ENCODE data around the gene TRIM46. TPM values are rescaled to one million over a fixed set of nuclear protein-coding genes. Genes with fewer than 3 reads are reported as not detected.
A peak's percentile ranks its signal among the peaks of the same experiment; 100 is the strongest.
"Not testable (repeated sequence)": the region's sequence is repeated elsewhere in the genome, so short reads cannot be mapped to it uniquely, and the experiment has no call there.

The TRIM46 gene
- total RNA-seq, 5 donors from 2014 or later (not counting 1 experiment from before 2014, with no cell fraction given): 5.1 to 12.2 (median 9.8) TPM

GRCh38 chr1:155220211-155220965, 46.7 kb downstream of the TRIM46 start:
- not testable (repeated sequence) for H3K4me3 Mint-ChIP-seq; H3K27ac ChIP-seq (ENCODE audit: low read length); H3K27me3 Mint-ChIP-seq; DNase-seq; H3K9me3 Mint-ChIP-seq; ATAC-seq (replicated peaks in 1 of 4); H3K36me3 Mint-ChIP-seq; H3K36me3 ChIP-seq (ENCODE audit: control insufficient read depth in 2 of 2, extremely low read depth in 1 of 2, insufficient read depth in 1 of 2, low read length in 1 of 2); H3K9me3 ChIP-seq; H3K4me3 ChIP-seq (ENCODE audit: control insufficient read depth in 1 of 2, extremely low read depth in 1 of 2, low read length in 1 of 2); H3K27me3 ChIP-seq (replicated peaks in 1 of 2; ENCODE audit: control insufficient read depth in 2 of 2, extremely low read depth in 1 of 2, insufficient read depth in 2 of 2, low read length in 1 of 2)
- no CpG with 5 or more reads among the region's 10 CpGs for WGBS (ENCODE audit: insufficient coverage)
- H3K4me1 Mint-ChIP-seq: peaks cover 12 to 27% (median 25%) of the 10 kb centered on the region in 3 donors
- H3K27ac Mint-ChIP-seq: peak overlapping the region; percentile 76 to 82
- peaks cover 7 to 16% of the 10 kb centered on the region in 2 experiments for H3K4me1 ChIP-seq (ENCODE audit: control insufficient read depth in 1 of 2, extremely low read depth in 1 of 2, insufficient read depth in 2 of 2, low read length in 2 of 2)
- CTCF ChIA-PET: interaction anchor here in 1 of 2 donors (1.5 kb wide), 1 partner anchor 13 kb away, joined by 3 read pairs; no protein-coding TSS in a partner anchor
- POLR2A ChIA-PET: interaction anchor here in 1 of 2 donors (0.6 kb wide), 1 partner anchor 39 kb away, joined by 6 read pairs; no protein-coding TSS in a partner anchor

- POLR2A ChIA-PET: no interaction called here
- H3K9me3 ChIP-seq: no peaks in the 10 kb centered on the region
- WGBS (ENCODE audit: insufficient coverage): 69% methylated on average over 3 of the region's 7 CpGs
- Mint-ChIP-seq H3K36me3 (no peaks in the 10 kb centered on the region), H3K27ac (no peak overlapping the region), H3K9me3 (no peaks in the 10 kb centered on the region), H3K4me3 (no peak overlapping the region), H3K4me1 (peaks cover 34 to 51% (median 45%) of the 10 kb centered on the region in 3 donors), H3K27me3 (no peaks in the 10 kb centered on the region)
- H3K27ac ChIP-seq (ENCODE audit: low read length): no peak overlapping the region
- ATAC-seq (replicated peaks in 1 of 4): no peak
- peaks cover 0 to 3% of the 10 kb centered on the region in 2 donors for H3K36me3 ChIP-seq (ENCODE audit: control insufficient read depth in 2 of 2, extremely low read depth in 1 of 2, insufficient read depth in 1 of 2, low read length in 1 of 2)
- H3K27me3 ChIP-seq (replicated peaks in 1 of 2; ENCODE audit: control insufficient read depth in 2 of 2, extremely low read depth in 1 of 2, insufficient read depth in 2 of 2, low read length in 1 of 2): no peaks in the 10 kb centered on the region
- H3K4me3 ChIP-seq (ENCODE audit: control insufficient read depth in 1 of 2, extremely low read depth in 1 of 2, low read length in 1 of 2): no peak overlapping the region
- CTCF ChIA-PET: interaction anchor here (0.6 to 1.4 kb wide), 2 partner anchors 15 to 50 kb away, joined by 3 read pairs; partner anchors contain the start of genes KRTCAP2 (in 1 of the 2) and THBS3 (in 1 of the 2)
- no peak for DNase-seq
- H3K4me1 ChIP-seq (ENCODE audit: control insufficient read depth in 1 of 2, extremely low read depth in 1 of 2, insufficient read depth in 2 of 2, low read length in 2 of 2): peaks cover 16 to 36% of the 10 kb centered on the region in 2 experiments
These were observed 49.4 kb downstream of the TRIM46 start for GRCh38 chr1:155223047-155223446.

GRCh38 chr1:155225404-155225759, 51.7 kb downstream of the TRIM46 start:
- H3K4me3 Mint-ChIP-seq; H3K27ac ChIP-seq (ENCODE audit: low read length): not testable (repeated sequence)
- POLR2A ChIA-PET: interaction anchor here in 1 of 2 donors (0.6 kb wide), 1 partner anchor 9 kb away, joined by 3 read pairs; no protein-coding TSS in a partner anchor

GRCh38 chr1:155226188-155226909, 52.7 kb downstream of the TRIM46 start:
- Histone ChIP-seq H3K27me3 (replicated peaks in 1 of 2; ENCODE audit: control insufficient read depth in 2 of 2, extremely low read depth in 1 of 2, insufficient read depth in 2 of 2, low read length in 1 of 2) (no peaks in the 10 kb centered on the region), H3K4me1 (ENCODE audit: control insufficient read depth in 1 of 2, extremely low read depth in 1 of 2, insufficient read depth in 2 of 2, low read length in 2 of 2) (peaks cover 9 to 24% of the 10 kb centered on the region in 2 experiments), H3K4me3 (ENCODE audit: control insufficient read depth in 1 of 2, extremely low read depth in 1 of 2, low read length in 1 of 2) (peak overlapping the region; percentile 66 to 81), H3K27ac (ENCODE audit: low read length) (peak overlapping the region; percentile 87), H3K9me3 (no peaks in the 10 kb centered on the region), H3K36me3 (ENCODE audit: control insufficient read depth in 2 of 2, extremely low read depth in 1 of 2, insufficient read depth in 1 of 2, low read length in 1 of 2) (peaks cover 0 to 3% of the 10 kb centered on the region in 2 donors)
- Mint-ChIP-seq H3K36me3 (no peaks in the 10 kb centered on the region), H3K4me1 (peaks cover 22 to 34% (median 31%) of the 10 kb centered on the region in 3 donors), H3K27ac (peak overlapping the region; percentile 87 to 95), H3K9me3 (no peaks in the 10 kb centered on the region), H3K4me3 (peak overlapping the region; percentile 85 to 93 (median 85)), H3K27me3 (no peaks in the 10 kb centered on the region)
- ATAC-seq (replicated peaks in 1 of 4): peak; percentile 48 to 56 (median 52)
- ChIA-PET CTCF (interaction anchor here (0.7 to 2.5 kb wide), 11 partner anchors 14 to 135 kb away, joined by 3 to 16 read pairs (median 3); partner anchors contain the start of genes KRTCAP2 (in 1 of the 2), MTX1 (in 1 of the 2) and THBS3 (in 1 of the 2)), POLR2A (interaction anchor here in 1 of 2 donors (0.6 kb wide), 1 partner anchor 10 kb away, joined by 3 read pairs; no protein-coding TSS in a partner anchor)
- peak; percentile 72 to 96 (median 85) for DNase-seq
- WGBS (ENCODE audit: insufficient coverage): 0% methylated on average over 6 of the region's 7 CpGs

More at GRCh38 chr1:155225404-155225759, 51.7 kb downstream of the TRIM46 start:
- ATAC-seq (replicated peaks in 1 of 4); H3K27me3 ChIP-seq (replicated peaks in 1 of 2; ENCODE audit: control insufficient read depth in 2 of 2, extremely low read depth in 1 of 2, insufficient read depth in 2 of 2, low read length in 1 of 2); H3K9me3 ChIP-seq; H3K27me3 Mint-ChIP-seq; H3K36me3 ChIP-seq (ENCODE audit: control insufficient read depth in 2 of 2, extremely low read depth in 1 of 2, insufficient read depth in 1 of 2, low read length in 1 of 2); DNase-seq; H3K36me3 Mint-ChIP-seq; H3K4me3 ChIP-seq (ENCODE audit: control insufficient read depth in 1 of 2, extremely low read depth in 1 of 2, low read length in 1 of 2); H3K9me3 Mint-ChIP-seq: not testable (repeated sequence)
- Mint-ChIP-seq H3K4me1 (peaks cover 22 to 38% (median 34%) of the 10 kb centered on the region in 3 donors), H3K27ac (peak overlapping the region; percentile 61 to 95)
- H3K4me1 ChIP-seq (ENCODE audit: control insufficient read depth in 1 of 2, extremely low read depth in 1 of 2, insufficient read depth in 2 of 2, low read length in 2 of 2): peaks cover 9 to 27% of the 10 kb centered on the region in 2 experiments
- CTCF ChIA-PET: interaction anchor here (0.7 to 2.5 kb wide), 4 partner anchors 18 to 98 kb away, joined by 4 to 16 read pairs (median 4); partner anchors contain the start of gene KRTCAP2 (in 1 of the 2)
- 100% methylated on average over 4 of the region's 8 CpGs for WGBS (ENCODE audit: insufficient coverage)

GRCh38 chr1:155226910-155227260, 53.2 kb downstream of the TRIM46 start:
- no peaks in the 10 kb centered on the region for H3K27me3 Mint-ChIP-seq
- CTCF ChIA-PET: interaction anchor here (0.9 to 2.5 kb wide), 11 partner anchors 14 to 136 kb away, joined by 3 to 16 read pairs (median 3); partner anchors contain the start of genes KRTCAP2 (in 1 of the 2), MTX1 (in 1 of the 2) and THBS3 (in 1 of the 2)
- POLR2A ChIA-PET: interaction anchor here in 1 of 2 donors (0.5 kb wide), 1 partner anchor 679 kb away, joined by 3 read pairs; no protein-coding TSS in a partner anchor
- H3K4me1 Mint-ChIP-seq: peaks cover 22 to 34% (median 31%) of the 10 kb centered on the region in 3 donors
- Histone ChIP-seq H3K4me1 (ENCODE audit: control insufficient read depth in 1 of 2, extremely low read depth in 1 of 2, insufficient read depth in 2 of 2, low read length in 2 of 2) (peaks cover 9 to 24% of the 10 kb centered on the region in 2 experiments), H3K27me3 (replicated peaks in 1 of 2; ENCODE audit: control insufficient read depth in 2 of 2, extremely low read depth in 1 of 2, insufficient read depth in 2 of 2, low read length in 1 of 2) (no peaks in the 10 kb centered on the region), H3K36me3 (ENCODE audit: control insufficient read depth in 2 of 2, extremely low read depth in 1 of 2, insufficient read depth in 1 of 2, low read length in 1 of 2) (peaks cover 0 to 3% of the 10 kb centered on the region in 2 donors), H3K27ac (ENCODE audit: low read length) (peak overlapping the region; percentile 87), H3K9me3 (no peaks in the 10 kb centered on the region), H3K4me3 (ENCODE audit: control insufficient read depth in 1 of 2, extremely low read depth in 1 of 2, low read length in 1 of 2) (peak overlapping the region; percentile 66 to 81)
- H3K4me3 Mint-ChIP-seq: peak overlapping the region; percentile 85 to 93 (median 85)
- peak overlapping the region; percentile 87 to 95 for H3K27ac Mint-ChIP-seq
- H3K36me3 Mint-ChIP-seq: no peaks in the 10 kb centered on the region
- 0% methylated on average over 3 of the region's 19 CpGs for WGBS (ENCODE audit: insufficient coverage)
- ATAC-seq (replicated peaks in 1 of 4): peak; percentile 4 to 8 (median 6)
- DNase-seq: no peak
- no peaks in the 10 kb centered on the region for H3K9me3 Mint-ChIP-seq

Measured in T-cell (primary cell).